WTC11 (cell line): ENCODE data around the gene NFATC3. TPM values are rescaled to one million over a fixed set of nuclear protein-coding genes. Genes with fewer than 3 reads are reported as not detected.

Source experiments
- ATAC-seq: fragments of 200-7000 bp; cut with Tn5 transposase; 2 replicates; pipeline ENCODE4 v1.10.0; 2021; ENCODE audit warnings: mild to moderate bottlenecking, moderate library complexity
- CTCF ChIA-PET: fragments of 300-600 bp; sonication (Branson Sonifier 250); formaldehyde crosslinking; loops from one replicate; lab custom pipeline; 2021; ENCODE audit warnings: antibody characterized with exemption; lab: Charles Lee
- POLR2A ChIA-PET: fragments of 350-600 bp; sonication (Branson Sonifier 250); formaldehyde crosslinking; loops from one replicate; lab custom pipeline; 2021; ENCODE audit warnings: antibody characterized with exemption; lab: Charles Lee
- DNase-seq: peaks from one replicate; pipeline ENCODE4 v3.0.0; 2021; ENCODE audit warnings: low spot score
- H3K27ac Mint-ChIP-seq: 2 replicates; pipeline ENCODE4 v1.8.0; 2021; ENCODE audit warnings: mixed read lengths
- H3K27me3 Mint-ChIP-seq: 2 replicates; pipeline ENCODE4 v1.8.0; 2021; ENCODE audit warnings: low read depth, mild to moderate bottlenecking, moderate library complexity, mixed read lengths
- H3K36me3 Mint-ChIP-seq: 2 replicates; pipeline ENCODE4 v1.8.0; 2021; ENCODE audit warnings: mixed read lengths
- H3K4me1 Mint-ChIP-seq: 2 replicates; pipeline ENCODE4 v1.8.0; 2022; ENCODE audit warnings: mixed read lengths
- H3K4me3 Mint-ChIP-seq: 2 replicates; pipeline ENCODE4 v1.8.0; 2021; ENCODE audit warnings: mild to moderate bottlenecking, moderate library complexity, mixed read lengths
- H3K9me3 Mint-ChIP-seq: 2 replicates; pipeline ENCODE4 v1.8.0; 2021; ENCODE audit warnings: mixed read lengths
- AFF4 ChIP-seq: sonication (generic); formaldehyde crosslinking; IDR thresholded peaks from 2 replicates; pipeline ENCODE4 v1.8.1; 2023; ENCODE audit warnings: mild to moderate bottlenecking, missing genetic modification reagents, borderline replicate concordance
- ARID4B ChIP-seq: sonication (generic); formaldehyde crosslinking; IDR thresholded peaks from 2 replicates; pipeline ENCODE4 v1.8.0; 2023; ENCODE audit warnings: missing genetic modification reagents, mild to moderate bottlenecking, borderline replicate concordance
- CREB1 ChIP-seq: sonication (generic); formaldehyde crosslinking; IDR thresholded peaks from 2 replicates; pipeline ENCODE4 v1.8.0; 2023; ENCODE audit warnings: mild to moderate bottlenecking, missing genetic modification reagents
- CTCF ChIP-seq: fragments of 200-600 bp; IDR thresholded peaks from 2 replicates; pipeline ENCODE4 v1.8.0; 2022; ENCODE audit warnings: antibody characterized with exemption
- E2F1 ChIP-seq: sonication (generic); formaldehyde crosslinking; IDR thresholded peaks from 2 replicates; pipeline ENCODE4 v1.8.0; 2022; ENCODE audit warnings: mild to moderate bottlenecking, missing genetic modification reagents
- EMX1 ChIP-seq: fragments of 250-450 bp; sonication (Bioruptor Pico); IDR thresholded peaks from 2 replicates; pipeline ENCODE4 v1.8.0; 2021; ENCODE audit warnings: mild to moderate bottlenecking
- ESRRA ChIP-seq: sonication (generic); formaldehyde crosslinking; IDR thresholded peaks from 2 replicates; pipeline ENCODE4 v1.8.1; 2022; ENCODE audit warnings: mild to moderate bottlenecking, missing genetic modification reagents, borderline replicate concordance
- FOXJ3 ChIP-seq: sonication (generic); formaldehyde crosslinking; IDR thresholded peaks from 2 replicates; pipeline ENCODE4 v1.9.0; 2021; ENCODE audit warnings: missing genetic modification reagents, mild to moderate bottlenecking, borderline replicate concordance
- FOXP4 ChIP-seq: sonication (generic); formaldehyde crosslinking; IDR thresholded peaks from 2 replicates; pipeline ENCODE4 v1.8.0; 2022; ENCODE audit warnings: mild to moderate bottlenecking, missing genetic modification reagents
- IRF2 ChIP-seq: sonication (generic); formaldehyde crosslinking; IDR thresholded peaks from 2 replicates; pipeline ENCODE4 v1.8.0; 2022; ENCODE audit warnings: low read depth, missing genetic modification reagents, borderline replicate concordance
- ZNF219 ChIP-seq: sonication (generic); formaldehyde crosslinking; IDR thresholded peaks from 2 replicates; pipeline ENCODE4 v1.8.0; 2023; ENCODE audit warnings: missing genetic modification reagents, mild to moderate bottlenecking, borderline replicate concordance
- total RNA-seq: library from RNA; stranded (reverse); gene quantifications from 3 replicates; pipeline ENCODE4 v1.2.3, GENCODE V29; 2021

The NFATC3 gene
- total RNA-seq, 1 experiment from 2014 or later: 34.6 TPM

GRCh38 chr16:68217506-68217905, 132.3 kb downstream of the NFATC3 start (continued):
- TF ChIP-seq ZNF219 (CRISPR knock-in tag) (no peak), FOXJ3 (CRISPR knock-in tag) (no peak), CREB1 (CRISPR knock-in tag) (no peak), CTCF (no peak), EMX1 (CRISPR knock-in tag) (no peak)

- peaks cover 15% of the 10 kb centered on the region for H3K4me1 Mint-ChIP-seq
- H3K27ac Mint-ChIP-seq: peak overlapping the region; percentile 93
- POLR2A ChIA-PET: no interaction called here
- no peak for ATAC-seq
- TF ChIP-seq ARID4B (no peak), FOXP4 (CRISPR knock-in tag) (no peak), IRF2 (CRISPR knock-in tag) (no peak), E2F1 (no peak), AFF4 (no peak), ESRRA (no peak)
- no peaks in the 10 kb centered on the region for H3K36me3 Mint-ChIP-seq
- CTCF ChIA-PET: interaction anchor here (0.9 kb wide), 1 partner anchor 125 kb away, joined by 3 read pairs; no protein-coding TSS in a partner anchor
- H3K4me3 Mint-ChIP-seq: no peak overlapping the region
- no peaks in the 10 kb centered on the region for H3K9me3 Mint-ChIP-seq
- no peak for DNase-seq
- H3K27me3 Mint-ChIP-seq: no peaks in the 10 kb centered on the region
Measured at GRCh38 chr16:68219725-68220351, 134.7 kb downstream of the NFATC3 start.
